HEK293 (cell line): Measurements from ENCODE around the gene MFSD11.

Experiments used
- CTCF ChIA-PET: fragments of 350-600 bp; formaldehyde crosslinking; extraction: SDS; loops from one replicate; lab custom pipeline; 2021; ENCODE audit warnings: antibody characterized with exemption; lab: Yijun Ruan, JAX
- POLR2A ChIA-PET: fragments of 300-600 bp; formaldehyde crosslinking; extraction: SDS; loops from one replicate; lab custom pipeline; 2020; ENCODE audit warnings: antibody characterized with exemption, inconsistent platforms; lab: Yijun Ruan, JAX
- H3K27ac ChIP-seq: fragments of 200-500 bp; sonication (Bioruptor generic); 2 replicates; pipeline ENCODE4 v1.5.1; 2014; ENCODE audit warnings: low read depth, low read length, control low read depth, inconsistent platforms; ENCODE audit errors: extremely low read depth
- H3K36me3 ChIP-seq, 2 experiments: fragments of 200-500 bp in 1 of 2; sonication (Bioruptor generic) in 1 of 2; 1 replicate in 1 of 2; 2 replicates in 1 of 2; pipeline ENCODE4 v1.5.1; 2014 to 2017; ENCODE audit warnings: inconsistent platforms in 2 of 2, low read length in 2 of 2; ENCODE audit not compliant: control insufficient read depth in 2 of 2, insufficient read depth in 1 of 2
- H3K4me1 ChIP-seq: fragments of 200-500 bp; sonication (Bioruptor generic); 2 replicates; pipeline ENCODE4 v1.5.1; 2014; ENCODE audit warnings: mild to moderate bottlenecking, low read length, inconsistent platforms; ENCODE audit not compliant: control insufficient read depth, insufficient read depth
- H3K4me3 ChIP-seq: 2 replicates; pipeline ENCODE4 v1.5.1; 2011; ENCODE audit warnings: low read depth, mild to moderate bottlenecking, control low read depth, low read length, moderate library complexity
- H3K9me3 ChIP-seq: fragments of 200-500 bp; sonication (Bioruptor generic); 2 replicates; pipeline ENCODE4 v1.5.1; 2014; ENCODE audit warnings: low read depth, low read length, inconsistent platforms; ENCODE audit not compliant: control insufficient read depth, insufficient read depth
- FEZF1 ChIP-seq: fragments of 450-650 bp; formaldehyde crosslinking; IDR thresholded peaks from 2 replicates; pipeline ENCODE4 v1.5.1; 2016; ENCODE audit warnings: missing biosample characterization, missing genetic modification characterization
- KLF1 ChIP-seq: fragments of 450-650 bp; formaldehyde crosslinking; IDR thresholded peaks from 2 replicates; pipeline ENCODE4 v1.5.1; 2016; ENCODE audit warnings: missing biosample characterization, missing genetic modification characterization
- KLF8 ChIP-seq: fragments of 450-650 bp; formaldehyde crosslinking; IDR thresholded peaks from 2 replicates; pipeline ENCODE4 v1.5.1; 2016; ENCODE audit warnings: missing biosample characterization, missing genetic modification characterization
- MZF1 ChIP-seq: fragments of 450-650 bp; formaldehyde crosslinking; IDR thresholded peaks from 2 replicates; pipeline ENCODE4 v1.5.1; 2017; ENCODE audit warnings: missing biosample characterization, missing genetic modification characterization, borderline replicate concordance
- OVOL3 ChIP-seq: fragments of 450-650 bp; formaldehyde crosslinking; IDR thresholded peaks from 2 replicates; pipeline ENCODE4 v1.5.1; 2016; ENCODE audit warnings: missing biosample characterization, missing genetic modification characterization
- SP2 ChIP-seq: fragments of 450-650 bp; formaldehyde crosslinking; IDR thresholded peaks from 2 replicates; pipeline ENCODE4 v1.5.1; 2016; ENCODE audit warnings: missing biosample characterization, missing genetic modification characterization
- ZBTB10 ChIP-seq: fragments of 450-650 bp; formaldehyde crosslinking; IDR thresholded peaks from 2 replicates; pipeline ENCODE4 v1.5.1; 2016; ENCODE audit warnings: missing biosample characterization, missing genetic modification characterization
- ZBTB11 ChIP-seq: fragments of 450-650 bp; formaldehyde crosslinking; conservative IDR thresholded peaks from 2 replicates; pipeline ENCODE4 v1.5.1; 2016; ENCODE audit warnings: low read depth, missing biosample characterization, missing genetic modification characterization
- ZFP69B ChIP-seq: fragments of 450-650 bp; formaldehyde crosslinking; IDR thresholded peaks from 2 replicates; pipeline ENCODE4 v1.5.1; 2016; ENCODE audit warnings: missing biosample characterization, missing genetic modification characterization
- ZNF10 ChIP-seq: fragments of 450-650 bp; formaldehyde crosslinking; IDR thresholded peaks from 2 replicates; pipeline ENCODE4 v1.5.1; 2017; ENCODE audit warnings: missing biosample characterization, missing genetic modification characterization
- ZNF133 ChIP-seq: fragments of 450-650 bp; formaldehyde crosslinking; IDR thresholded peaks from 2 replicates; pipeline ENCODE4 v1.5.1; 2016; ENCODE audit warnings: missing biosample characterization, missing genetic modification characterization
- ZNF2 ChIP-seq: fragments of 450-650 bp; formaldehyde crosslinking; IDR thresholded peaks from 2 replicates; pipeline ENCODE4 v1.5.1; 2016; ENCODE audit warnings: missing biosample characterization, missing genetic modification characterization
- ZNF26 ChIP-seq: fragments of 450-650 bp; formaldehyde crosslinking; IDR thresholded peaks from 2 replicates; pipeline ENCODE4 v1.5.1; 2016; ENCODE audit warnings: missing biosample characterization, missing genetic modification characterization
- ZNF280D ChIP-seq: fragments of 450-650 bp; formaldehyde crosslinking; IDR thresholded peaks from 2 replicates; pipeline ENCODE4 v1.5.1; 2016; ENCODE audit warnings: missing biosample characterization, missing genetic modification characterization
- ZNF473 ChIP-seq: fragments of 450-650 bp; formaldehyde crosslinking; IDR thresholded peaks from 2 replicates; pipeline ENCODE4 v1.5.1; 2017; ENCODE audit warnings: missing biosample characterization, missing genetic modification characterization
- ZNF600 ChIP-seq: fragments of 450-650 bp; formaldehyde crosslinking; IDR thresholded peaks from 2 replicates; pipeline ENCODE4 v1.5.1; 2016; ENCODE audit warnings: missing biosample characterization, missing genetic modification characterization
- ZNF621 ChIP-seq: fragments of 450-650 bp; formaldehyde crosslinking; IDR thresholded peaks from 2 replicates; pipeline ENCODE4 v1.5.1; 2017; ENCODE audit warnings: missing biosample characterization, missing genetic modification characterization
- ZNF660 ChIP-seq: fragments of 450-650 bp; IDR thresholded peaks from 2 replicates; pipeline ENCODE4 v1.5.1; 2018; ENCODE audit warnings: missing biosample characterization, mild to moderate bottlenecking, missing genetic modification characterization
- TF ChIP-seq, protein P1 (sequence below): fragments of 450-650 bp; formaldehyde crosslinking; optimal IDR thresholded peaks from 2 replicates; pipeline ENCODE3; 2016; ENCODE audit warnings: missing biosample characterization, mild to moderate bottlenecking, missing genetic modification characterization

MFSD11 gene

GRCh38 chr17:76733618-76733957 is 4.3 kb upstream of the MFSD11 start:
- no peak overlapping the region; the same call in 1 of the 2 replicates for H3K27ac ChIP-seq
- POLR2A ChIA-PET, result no interaction called here
- TF ChIP-seq ZFP69B (tag by site-specific recombination), result no peak
- no peak for TF ChIP-seq ZNF621 (tag by site-specific recombination)
- TF ChIP-seq, protein P1, sequence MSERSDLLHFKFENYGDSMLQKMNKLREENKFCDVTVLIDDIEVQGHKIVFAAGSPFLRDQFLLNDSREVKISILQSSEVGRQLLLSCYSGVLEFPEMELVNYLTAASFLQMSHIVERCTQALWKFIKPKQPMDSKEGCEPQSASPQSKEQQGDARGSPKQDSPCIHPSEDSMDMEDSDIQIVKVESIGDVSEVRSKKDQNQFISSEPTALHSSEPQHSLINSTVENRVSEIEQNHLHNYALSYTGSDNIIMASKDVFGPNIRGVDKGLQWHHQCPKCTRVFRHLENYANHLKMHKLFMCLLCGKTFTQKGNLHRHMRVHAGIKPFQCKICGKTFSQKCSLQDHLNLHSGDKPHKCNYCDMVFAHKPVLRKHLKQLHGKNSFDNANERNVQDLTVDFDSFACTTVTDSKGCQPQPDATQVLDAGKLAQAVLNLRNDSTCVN (tag by site-specific recombination), result no peak
- no peak for TF ChIP-seq SP2 (tag by site-specific recombination)
- no peak for TF ChIP-seq MZF1 (tag by site-specific recombination)
- no peak for TF ChIP-seq ZNF473 (tag by site-specific recombination)
- no peak for TF ChIP-seq ZNF133
- TF ChIP-seq KLF1 (tag by site-specific recombination), result no peak
- no peak for TF ChIP-seq ZBTB10 (tag by site-specific recombination)
- no peak for TF ChIP-seq ZNF26 (tag by site-specific recombination)
- no peak for TF ChIP-seq ZNF660 (tag by site-specific recombination)
- TF ChIP-seq, all 188 proteins: peak for 0

GRCh38 chr17:76734080-76734840 is 3.7 kb upstream of the MFSD11 start:
- peaks cover 40 to 66% of the 10 kb centered on the region in 2 experiments for H3K36me3 ChIP-seq
- peak overlapping the region; percentile 67 for H3K4me3 ChIP-seq
- peaks cover 15% of the 10 kb centered on the region for H3K4me1 ChIP-seq
- ChIA-PET POLR2A (interaction anchor here (0.7 to 4.8 kb wide), 4 partner anchors 8 to 17 kb away, joined by 3 to 68 read pairs (median 6); partner anchors contain the start of genes JMJD6 and METTL23), CTCF (interaction anchor here (0.8 to 2.8 kb wide), 3 partner anchors 8 to 52 kb away, joined by 3 to 13 read pairs (median 6); partner anchors contain the start of genes JMJD6 and METTL23)
- TF ChIP-seq ZNF2 (tag by site-specific recombination) (peak; percentile 11; the same call in 1 of the 2 replicates), ZBTB11 (tag by site-specific recombination) (0 out of 2 replicates have a peak, but pooled peaks have one; percentile 1), OVOL3 (tag by site-specific recombination) (no peak), ZNF10 (tag by site-specific recombination) (peak; percentile 47; the same call in 1 of the 2 replicates), FEZF1 (tag by site-specific recombination) (0 out of 2 replicates have a peak, but pooled peaks have one; percentile 11), ZNF600 (tag by site-specific recombination) (peak; percentile 52; the same call in 1 of the 2 replicates), KLF8 (tag by site-specific recombination) (no peak), ZNF280D (tag by site-specific recombination) (no peak)
- H3K9me3 ChIP-seq, result no peaks in the 10 kb centered on the region
- H3K27ac ChIP-seq, result no peak overlapping the region

More at GRCh38 chr17:76733618-76733957, 4.3 kb upstream of the MFSD11 start:
- CTCF ChIA-PET, result interaction anchor here (0.7 to 2.8 kb wide), 2 partner anchors 10 to 19 kb away, joined by 3 to 13 read pairs; no protein-coding TSS in a partner anchor
- Histone ChIP-seq H3K9me3 (no peaks in the 10 kb centered on the region), H3K4me1 (peaks cover 10% of the 10 kb centered on the region), H3K36me3 (peaks cover 40 to 66% of the 10 kb centered on the region in 2 experiments), H3K4me3 (peak overlapping the region; percentile 67; the same call in 1 of the 2 replicates)
